GM19324 (cell line): ENCODE results near the gene TEPSIN.
"Not testable (repeated sequence)": the region's sequence is repeated elsewhere in the genome, so short reads cannot be mapped to it uniquely, and the experiment has no call there.

Source experiments
- ATAC-seq: cut with Tn5 transposase; IDR thresholded peaks from one replicate; pipeline ENCODE4 v1.9.1; 2021; ENCODE audit warnings: mild to moderate bottlenecking, moderate library complexity; ENCODE audit not compliant: unreplicated experiment, low FRiP score

Gene TEPSIN

GRCh38 chr17:81238490-81238814 is 403 bp downstream of the TEPSIN start:
- ATAC-seq = no peak

DNA sequence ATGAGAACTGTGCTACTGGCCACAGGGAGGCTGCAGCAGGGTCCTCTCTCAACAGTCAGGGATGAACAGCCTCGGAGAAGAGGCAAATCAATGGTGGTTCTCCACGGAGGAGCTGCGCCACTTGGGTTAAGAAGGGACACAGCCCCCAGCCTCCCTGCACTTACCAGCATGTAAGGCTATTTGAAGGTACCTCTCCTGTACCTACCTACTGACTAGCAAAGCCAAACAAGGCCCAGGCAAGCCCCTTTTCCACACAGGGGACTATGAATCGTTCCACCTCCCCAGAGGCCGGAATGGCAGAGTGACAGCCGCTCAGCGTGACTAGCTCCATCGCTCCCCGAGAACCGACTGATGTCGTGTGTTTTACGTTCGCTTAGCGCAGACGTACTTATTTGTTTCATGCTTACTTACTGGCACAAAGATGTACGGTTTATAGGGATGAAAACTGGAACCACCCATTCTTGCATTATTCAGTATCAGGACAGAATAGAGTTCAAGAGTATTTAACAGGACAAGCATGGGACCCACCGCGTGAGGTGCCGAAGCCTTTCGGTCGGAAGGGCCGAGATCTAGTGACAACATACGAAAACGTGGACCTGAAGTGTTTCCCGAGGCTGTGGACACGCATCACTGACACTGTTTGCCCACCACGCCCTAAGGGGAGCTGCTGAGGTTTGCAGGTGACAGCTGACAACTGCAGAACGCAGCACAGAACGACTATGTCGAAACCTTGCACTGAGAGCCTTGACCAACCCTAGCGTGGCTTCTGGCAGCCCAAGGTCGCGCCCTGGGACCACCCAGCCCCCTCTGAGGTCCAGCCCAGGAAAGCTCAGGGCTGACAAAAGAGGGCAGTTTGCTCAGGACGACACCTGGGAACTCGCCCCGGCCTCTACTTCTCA is 1.0 kb downstream of the TEPSIN start:
- no peak for ATAC-seq

DNA sequence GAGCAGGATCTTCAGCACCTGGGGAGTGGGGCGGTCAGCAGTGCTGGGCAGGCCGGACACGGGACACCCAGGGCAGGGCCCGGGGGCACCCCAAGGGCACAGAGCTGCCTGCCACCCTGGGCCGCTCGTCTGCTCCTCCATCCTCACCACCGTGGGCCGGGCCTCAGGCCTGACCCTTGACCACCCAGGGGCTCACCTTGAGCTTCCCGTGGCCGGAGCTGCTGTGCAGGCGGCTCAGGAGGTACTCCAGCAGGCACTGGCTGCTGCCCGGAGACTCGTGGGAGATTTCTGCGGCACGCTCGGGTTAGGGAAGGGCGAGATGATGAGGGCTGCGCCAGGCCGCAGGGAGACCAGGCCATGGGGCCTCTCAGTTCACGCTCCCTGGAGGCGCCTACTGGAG is 2.1 kb downstream of the TEPSIN start:
- no peak for ATAC-seq

- no peak for ATAC-seq
Observed at GRCh38 chr17:81235822-81236740, 2.8 kb downstream of the TEPSIN start.

DNA sequence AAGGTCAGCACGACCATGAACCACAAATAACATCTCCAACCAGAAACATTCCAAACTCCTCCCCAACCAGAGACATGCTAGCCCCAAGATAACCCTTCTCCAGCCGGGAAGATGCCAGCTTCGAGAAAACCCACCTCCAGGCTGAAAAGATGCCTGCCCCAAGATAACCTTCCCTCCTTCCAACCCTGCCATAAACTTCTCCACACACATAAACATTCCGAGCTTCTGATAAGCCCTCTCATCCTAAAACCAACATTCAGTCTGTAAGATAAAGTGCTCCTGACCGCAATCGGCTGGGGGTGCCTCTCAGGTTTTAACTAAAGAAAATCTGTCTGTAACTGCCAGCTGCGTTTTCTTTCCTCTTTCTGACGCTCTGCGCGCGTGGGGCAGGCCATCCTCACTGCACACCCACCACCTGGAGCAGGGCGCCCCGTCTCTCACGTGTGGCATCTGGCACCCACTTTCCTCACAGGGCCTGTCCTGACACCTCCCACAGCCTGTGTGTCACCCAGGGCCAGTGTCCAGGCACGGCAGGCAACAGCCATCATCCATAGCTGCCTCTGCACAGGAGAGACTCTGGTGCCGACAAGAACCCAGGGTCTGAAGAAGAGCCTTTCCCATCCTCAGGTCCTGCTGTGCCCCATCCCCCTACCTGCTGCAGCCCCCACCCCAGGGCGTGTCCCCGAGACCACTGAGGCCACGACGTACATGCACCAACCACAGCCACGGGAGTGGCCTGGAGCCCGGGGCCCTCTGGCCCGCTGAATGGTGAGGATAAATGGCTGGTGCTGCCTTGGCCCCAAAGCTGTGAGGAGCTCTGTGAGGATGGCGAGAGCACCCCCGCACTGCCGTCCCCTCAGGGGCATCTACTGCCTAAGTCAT is 3.7 kb downstream of the TEPSIN start:
- ATAC-seq = no peak

DNA sequence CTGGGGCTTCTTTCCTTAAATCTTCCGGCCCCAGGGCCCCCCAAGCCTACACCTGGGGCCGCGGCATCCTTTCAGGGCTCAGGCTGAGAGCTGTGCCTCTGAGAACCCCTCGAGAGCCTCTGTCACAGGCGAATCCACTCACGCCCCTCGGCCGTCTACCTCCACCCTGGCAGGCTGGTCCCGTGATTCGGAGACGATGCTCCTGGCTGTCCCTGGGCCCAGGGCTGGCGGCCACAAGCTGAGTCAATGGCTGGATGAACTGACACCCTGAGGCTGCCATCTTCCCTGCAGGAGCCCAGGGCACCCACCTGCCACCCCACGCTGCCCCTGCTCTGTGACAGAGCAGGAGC is 4.4 kb downstream of the TEPSIN start:
- no peak for ATAC-seq

DNA sequence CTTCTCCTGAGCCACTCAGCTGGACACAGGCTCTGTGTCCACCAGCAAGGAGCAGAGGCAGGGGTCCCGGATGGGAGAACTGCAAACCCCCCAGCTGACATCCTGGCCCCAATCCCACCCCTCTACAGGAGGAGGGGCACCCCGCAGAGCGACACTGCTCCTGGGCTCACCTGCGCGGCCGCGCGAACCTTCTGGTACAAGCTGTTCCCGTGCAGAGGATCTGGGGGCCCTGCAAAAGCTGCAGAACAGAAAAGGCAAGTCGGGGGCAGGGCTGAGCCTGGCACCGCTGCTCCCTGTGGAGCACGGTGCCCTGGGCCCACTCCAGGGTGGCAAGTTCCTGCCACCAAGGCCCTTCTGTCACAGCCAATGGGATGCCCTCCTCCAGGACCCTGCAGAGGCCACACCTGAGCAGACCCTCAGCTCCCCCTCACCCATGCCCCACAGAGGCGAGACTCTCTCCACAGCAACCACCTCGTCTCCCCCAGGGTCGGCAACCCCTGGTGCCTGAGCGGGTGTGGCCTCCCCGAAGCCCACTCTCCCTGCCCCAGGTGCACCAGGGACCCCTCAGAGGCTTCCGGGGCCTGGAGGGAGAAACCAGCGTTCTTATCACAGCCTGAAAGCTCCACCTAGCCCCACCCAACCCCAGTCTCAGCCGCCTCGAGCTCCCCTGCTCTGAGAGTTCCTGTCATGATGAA is 4.9 kb downstream of the TEPSIN start:
- no peak for ATAC-seq

DNA sequence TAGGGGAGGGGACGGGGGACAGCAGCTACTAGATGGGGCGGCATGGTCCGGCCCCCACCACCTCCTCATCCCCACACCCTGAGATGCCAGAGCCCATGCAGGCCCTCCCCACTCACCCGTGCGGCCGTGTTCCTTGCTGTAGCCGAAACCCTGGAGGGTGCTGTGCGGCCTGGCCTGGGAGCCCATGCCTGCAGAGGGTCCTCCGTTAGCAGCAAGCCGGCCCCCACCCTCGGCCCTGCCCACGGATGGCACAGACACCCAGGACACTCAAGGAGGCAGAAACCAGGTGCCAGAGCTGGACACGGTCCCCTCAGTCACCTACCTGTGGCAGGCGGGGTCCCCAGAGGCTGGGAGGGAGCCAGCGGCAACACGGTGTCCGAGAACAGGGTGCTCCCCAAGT is 5.5 kb downstream of the TEPSIN start:
- ATAC-seq = no peak

- no peak for ATAC-seq
Observed at GRCh38 chr17:81232616-81233241, 6.1 kb downstream of the TEPSIN start.

GRCh38 chr17:81231766-81232581 is 6.9 kb downstream of the TEPSIN start:
- no peak for ATAC-seq

- ATAC-seq = no peak
Observed at GRCh38 chr17:81231121-81231645, 7.7 kb downstream of the TEPSIN start.

DNA sequence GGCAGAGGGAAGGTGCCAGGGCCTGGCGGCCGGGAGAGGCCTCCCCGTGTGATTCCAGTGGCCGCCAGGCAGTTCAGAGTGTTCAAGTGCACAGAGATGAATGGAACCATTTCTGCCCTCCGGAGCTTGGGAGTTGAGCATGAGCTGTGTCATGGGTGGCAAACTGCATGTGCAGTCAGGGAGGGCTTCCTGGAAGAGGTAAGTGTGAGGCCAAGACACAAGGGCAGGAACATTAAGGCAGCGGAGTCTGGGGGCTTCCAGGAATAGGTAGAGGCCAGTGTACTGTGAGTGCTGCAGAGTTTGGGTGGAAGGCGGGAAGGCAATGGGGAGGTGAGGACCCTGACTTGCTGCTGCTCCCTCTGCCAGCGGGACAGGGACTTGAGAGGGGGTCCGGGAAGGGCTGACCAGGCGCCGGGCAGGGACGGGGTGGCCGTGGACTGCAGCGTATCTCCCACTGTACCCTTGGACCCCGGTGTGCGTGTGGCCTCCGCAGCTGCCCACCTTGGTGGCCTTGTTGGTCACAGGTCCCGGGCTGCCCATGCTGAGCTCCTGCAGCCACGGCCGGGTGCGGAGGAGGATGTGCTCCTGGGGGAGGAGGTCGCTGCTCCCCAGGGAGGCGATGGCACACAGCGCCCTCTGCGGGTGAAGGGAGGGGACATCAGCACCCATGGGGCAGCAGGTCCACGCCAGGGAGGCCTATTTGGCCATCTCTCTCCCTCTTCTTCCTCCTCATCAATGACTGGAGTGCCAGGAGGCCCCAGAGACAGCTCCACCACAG is 8.6 kb downstream of the TEPSIN start:
- ATAC-seq = no peak

DNA sequence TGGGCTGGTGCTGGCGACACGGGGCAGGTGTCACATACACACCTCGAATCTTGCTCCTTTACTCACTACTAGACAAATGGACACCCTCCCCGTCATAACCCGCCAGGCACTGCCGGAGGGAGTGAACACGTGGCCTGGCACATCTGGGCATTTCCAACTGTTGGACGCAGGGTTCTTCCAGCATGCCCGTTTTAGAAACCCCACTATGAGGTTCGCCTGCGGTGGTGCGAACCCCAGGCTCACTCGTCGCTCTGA is 9.3 kb downstream of the TEPSIN start:
- ATAC-seq = no peak

DNA sequence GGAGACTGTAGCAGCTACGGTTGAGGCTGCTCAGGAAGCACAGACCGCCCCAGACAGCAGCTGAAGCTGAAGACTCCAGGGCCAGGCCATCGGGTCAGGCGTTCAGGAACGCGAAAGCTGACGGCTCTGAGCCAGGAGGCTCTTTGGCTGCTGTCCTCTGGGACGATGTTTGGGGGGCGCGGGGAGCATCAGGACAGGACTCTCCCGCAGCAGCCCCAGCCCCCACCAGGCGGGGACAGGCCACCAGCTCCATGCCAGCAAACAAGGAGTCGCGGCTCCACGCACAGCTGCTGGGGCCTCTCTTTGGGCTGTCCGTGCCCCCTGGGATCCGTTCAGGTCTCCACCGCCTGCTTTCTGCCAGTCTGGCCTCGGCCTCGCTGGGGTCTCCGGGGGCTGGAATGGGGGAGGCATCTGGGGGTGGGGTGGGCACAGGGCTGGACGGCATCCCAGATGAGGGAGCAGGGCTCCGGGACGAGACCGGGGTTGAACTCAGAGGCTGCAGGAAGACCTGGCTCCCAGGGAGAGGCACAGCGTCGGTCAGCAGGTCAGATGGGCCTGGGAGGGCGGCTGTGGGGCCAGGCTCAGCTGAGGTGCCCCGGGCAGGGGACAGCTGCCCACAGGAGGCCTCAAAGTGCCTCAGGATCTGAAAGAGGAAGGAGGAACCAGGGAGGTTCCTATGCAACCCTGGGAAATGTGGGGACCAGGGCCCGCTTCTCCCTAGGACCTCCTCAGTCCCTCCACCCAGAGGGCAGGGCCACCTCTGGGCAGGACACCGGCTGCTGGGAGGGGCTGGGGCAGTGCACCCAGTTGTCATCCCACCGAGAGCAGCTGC is 9.8 kb downstream of the TEPSIN start:
- no peak for ATAC-seq

DNA sequence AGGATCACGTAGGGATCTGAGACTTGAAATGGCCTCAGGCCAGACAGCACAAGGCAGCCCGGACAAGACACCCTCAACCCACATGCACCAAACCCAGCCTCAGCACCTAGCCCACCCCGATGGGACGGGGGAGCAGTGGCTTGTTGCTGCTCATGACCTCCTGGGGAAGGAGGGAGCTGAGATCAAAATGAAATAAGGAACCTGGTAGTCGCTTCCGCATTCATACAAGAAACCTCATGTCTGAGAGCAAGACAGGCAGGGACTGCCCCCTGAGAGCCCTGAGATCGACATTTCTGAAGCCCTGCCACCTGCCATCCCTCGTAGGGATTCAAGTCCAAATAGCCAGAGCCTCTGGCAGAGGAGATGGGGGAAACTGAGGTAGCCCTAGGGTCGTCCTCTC is 10.4 kb downstream of the TEPSIN start:
- ATAC-seq = no peak

GRCh38 chr17:81227630-81228029 is 11.2 kb downstream of the TEPSIN start:
- not testable (repeated sequence) for ATAC-seq

- ATAC-seq = no peak
Observed at GRCh38 chr17:81223762-81224130, 15.1 kb downstream of the TEPSIN start.
